ENCODE measurements around the gene SPINK4. TPM values are rescaled to one million over a fixed set of nuclear protein-coding genes. Genes with fewer than 3 reads are reported as not detected.

Gene SPINK4
- total RNA-seq, 1 donor, result not detected

DNA sequence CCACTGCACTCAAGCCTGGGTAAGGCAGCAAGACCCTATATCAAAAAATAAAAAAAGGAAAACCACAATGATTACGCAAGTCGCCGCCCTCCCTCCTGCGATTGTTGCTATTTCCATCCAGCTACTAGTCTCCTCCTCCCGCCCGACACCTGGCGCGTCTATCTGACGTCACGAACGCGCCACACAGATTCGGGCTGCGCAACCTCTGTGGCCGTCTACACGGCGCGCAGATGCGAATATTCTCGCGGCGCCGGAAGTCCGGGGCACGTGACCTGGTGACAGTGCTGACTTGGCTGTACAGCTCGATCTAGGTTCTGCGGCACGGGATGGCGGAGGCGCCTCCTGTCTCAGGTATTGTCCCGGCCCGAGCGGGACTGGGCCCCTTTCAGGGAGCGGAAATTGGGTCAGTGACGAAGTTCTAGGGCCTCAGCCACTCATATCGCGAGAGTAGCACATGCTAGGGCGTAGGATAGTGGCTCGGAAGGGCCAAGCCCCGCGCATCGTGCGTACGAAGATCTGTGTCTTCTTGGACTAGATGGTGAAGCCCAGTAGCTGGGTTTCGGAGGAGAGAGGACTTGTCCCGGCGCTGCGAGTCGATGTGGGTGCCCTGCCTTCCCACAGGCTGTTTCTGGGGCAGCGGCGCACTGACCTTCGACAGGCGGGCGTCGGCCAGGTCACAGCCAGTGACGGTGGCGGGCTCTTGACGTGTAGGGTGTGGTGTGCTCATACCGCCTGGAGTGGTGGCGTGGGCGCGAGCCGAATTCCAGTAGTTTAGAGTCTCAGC is 50.5 kb downstream of the SPINK4 start, which contains the start of gene NFX1:
NFX1 (plus strand) TSS at position 270 of the 784 bp plus-strand sequence; CDS start at position 327, 57 bp downstream.
- peak within 1 kb of the TSS; percentile 91 for H3K4me3 ChIP-seq (ENCODE audit: low read depth, low read length)
- TF ChIP-seq, protein P1, sequence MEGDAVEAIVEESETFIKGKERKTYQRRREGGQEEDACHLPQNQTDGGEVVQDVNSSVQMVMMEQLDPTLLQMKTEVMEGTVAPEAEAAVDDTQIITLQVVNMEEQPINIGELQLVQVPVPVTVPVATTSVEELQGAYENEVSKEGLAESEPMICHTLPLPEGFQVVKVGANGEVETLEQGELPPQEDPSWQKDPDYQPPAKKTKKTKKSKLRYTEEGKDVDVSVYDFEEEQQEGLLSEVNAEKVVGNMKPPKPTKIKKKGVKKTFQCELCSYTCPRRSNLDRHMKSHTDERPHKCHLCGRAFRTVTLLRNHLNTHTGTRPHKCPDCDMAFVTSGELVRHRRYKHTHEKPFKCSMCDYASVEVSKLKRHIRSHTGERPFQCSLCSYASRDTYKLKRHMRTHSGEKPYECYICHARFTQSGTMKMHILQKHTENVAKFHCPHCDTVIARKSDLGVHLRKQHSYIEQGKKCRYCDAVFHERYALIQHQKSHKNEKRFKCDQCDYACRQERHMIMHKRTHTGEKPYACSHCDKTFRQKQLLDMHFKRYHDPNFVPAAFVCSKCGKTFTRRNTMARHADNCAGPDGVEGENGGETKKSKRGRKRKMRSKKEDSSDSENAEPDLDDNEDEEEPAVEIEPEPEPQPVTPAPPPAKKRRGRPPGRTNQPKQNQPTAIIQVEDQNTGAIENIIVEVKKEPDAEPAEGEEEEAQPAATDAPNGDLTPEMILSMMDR (IDR thresholded peaks at IDR 0.05; ENCODE audit: insufficient read depth, low read depth, low read length), result no peak
- peak; percentile 99 for DNase-seq (ENCODE audit: low read depth)

DNA sequence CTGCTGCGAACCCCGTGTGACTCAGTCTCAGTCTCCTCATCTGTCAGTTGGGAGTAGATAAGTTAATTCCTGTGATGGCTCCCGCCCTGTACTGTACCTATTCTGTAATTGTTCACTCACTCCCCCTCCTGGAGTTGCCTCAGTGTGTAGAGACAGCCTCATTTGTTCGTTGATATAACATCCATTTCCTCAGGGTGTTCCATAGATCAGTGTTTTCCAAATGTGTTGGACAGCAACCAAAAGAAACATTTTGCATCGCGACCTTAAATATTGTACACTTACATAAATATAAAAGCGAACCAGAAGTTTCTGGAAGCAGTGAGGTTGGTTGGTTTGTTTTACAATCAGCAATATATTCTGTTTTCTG is 51.0 kb downstream of the SPINK4 start:
- DNase-seq (ENCODE audit: low read depth), result no peak
- TF ChIP-seq, protein P1 (IDR thresholded peaks at IDR 0.05; ENCODE audit: insufficient read depth, low read depth, low read length), result no peak
- peak overlapping the region; percentile 91 for H3K4me3 ChIP-seq (ENCODE audit: low read depth, low read length)

DNA sequence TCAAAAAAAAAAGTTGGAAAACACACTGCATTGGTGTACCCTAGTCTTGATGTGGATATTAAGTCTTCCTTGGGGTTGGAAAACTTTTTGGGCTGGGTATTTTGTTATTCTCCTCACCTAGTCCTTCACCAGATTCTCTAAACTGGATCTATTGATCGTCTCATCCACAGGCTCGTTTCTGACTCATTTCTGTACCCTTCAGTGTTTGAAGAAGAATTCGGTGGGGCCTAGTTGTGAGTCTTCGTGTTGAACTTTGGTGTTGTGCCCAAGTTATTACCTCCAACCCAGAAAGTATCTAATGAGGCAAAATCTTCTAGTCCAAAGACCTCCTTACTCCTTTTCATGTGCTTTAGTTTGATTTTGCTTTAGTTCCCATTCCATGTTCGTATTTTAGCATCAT is 51.9 kb downstream of the SPINK4 start:
- DNase-seq (ENCODE audit: low read depth), result no peak
- no peak overlapping the region for H3K4me3 ChIP-seq (ENCODE audit: low read depth, low read length)
- TF ChIP-seq, protein P1 (IDR thresholded peaks at IDR 0.05; ENCODE audit: insufficient read depth, low read depth, low read length), result no peak

DNA sequence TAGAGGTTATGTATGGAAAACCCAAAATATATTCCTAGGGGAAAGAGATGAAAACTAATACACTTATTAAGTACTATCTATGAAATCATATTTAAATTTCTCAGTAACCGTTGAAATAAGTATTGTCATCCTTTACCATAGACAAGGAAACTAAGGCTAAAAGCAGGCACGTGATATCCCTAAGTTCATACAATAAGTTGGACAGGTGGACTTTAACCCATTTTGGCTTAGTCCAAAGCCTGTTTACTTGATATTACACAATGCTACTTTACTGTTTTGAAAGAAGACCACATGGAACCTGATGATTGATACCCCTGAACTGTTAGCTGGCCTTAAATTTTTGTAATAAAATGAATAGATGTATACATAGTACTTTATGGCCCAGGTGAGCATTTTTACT is 53.8 kb downstream of the SPINK4 start:
- no peak overlapping the region for H3K4me3 ChIP-seq (ENCODE audit: low read depth, low read length)
- TF ChIP-seq, protein P1 (IDR thresholded peaks at IDR 0.05; ENCODE audit: insufficient read depth, low read depth, low read length), result no peak
- DNase-seq (ENCODE audit: low read depth), result no peak

DNA sequence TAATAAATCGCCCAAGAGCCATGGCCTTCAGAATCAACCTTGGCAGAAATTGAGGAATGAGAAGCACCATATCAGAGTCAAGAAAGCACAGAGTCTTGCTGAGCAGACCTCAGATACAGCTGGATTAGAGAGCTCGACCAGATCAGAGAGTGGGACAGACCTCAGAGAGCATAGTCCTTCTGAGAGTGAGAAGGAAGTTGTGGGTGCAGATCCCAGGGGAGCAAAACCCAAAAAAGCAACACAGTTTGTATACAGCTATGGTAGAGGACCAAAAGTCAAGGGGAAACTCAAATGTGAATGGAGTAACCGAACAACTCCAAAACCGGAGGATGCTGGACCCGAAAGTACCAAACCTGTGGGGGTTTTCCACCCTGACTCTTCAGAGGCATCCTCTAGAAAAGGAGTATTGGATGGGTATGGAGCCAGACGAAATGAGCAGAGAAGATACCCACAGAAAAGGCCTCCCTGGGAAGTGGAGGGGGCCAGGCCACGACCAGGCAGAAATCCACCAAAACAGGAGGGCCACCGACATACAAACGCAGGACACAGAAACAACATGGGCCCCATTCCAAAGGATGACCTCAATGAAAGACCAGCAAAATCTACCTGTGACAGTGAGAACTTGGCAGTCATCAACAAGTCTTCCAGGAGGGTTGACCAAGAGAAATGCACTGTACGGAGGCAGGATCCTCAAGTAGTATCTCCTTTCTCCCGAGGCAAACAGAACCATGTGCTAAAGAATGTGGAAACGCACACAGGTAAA is 54.9 kb downstream of the SPINK4 start:
- no peak overlapping the region for H3K4me3 ChIP-seq (ENCODE audit: low read depth, low read length)
- no peak for DNase-seq (ENCODE audit: low read depth)
- TF ChIP-seq, protein P1 (IDR thresholded peaks at IDR 0.05; ENCODE audit: insufficient read depth, low read depth, low read length), result no peak

DNA sequence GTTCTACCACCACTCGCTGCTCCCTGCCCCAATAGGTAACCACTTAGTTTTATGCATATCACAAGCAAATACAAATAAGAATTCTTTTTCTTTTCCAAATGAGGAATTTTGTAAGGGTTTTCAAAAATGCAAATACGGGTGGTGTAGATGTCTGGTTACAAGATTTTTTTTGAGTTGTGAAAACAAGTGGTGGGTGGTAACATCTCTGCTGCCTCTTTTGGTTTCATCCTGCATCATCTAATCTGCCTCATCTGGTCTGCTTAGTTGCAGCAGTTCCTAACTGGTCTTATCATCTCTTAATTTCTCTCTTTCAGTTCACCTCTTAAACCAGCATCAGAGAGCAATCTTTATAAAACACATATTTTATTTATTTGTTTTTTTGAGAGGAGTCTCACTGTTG is 55.6 kb downstream of the SPINK4 start:
- no peak overlapping the region for H3K4me3 ChIP-seq (ENCODE audit: low read depth, low read length)
- TF ChIP-seq, protein P1 (IDR thresholded peaks at IDR 0.05; ENCODE audit: insufficient read depth, low read depth, low read length), result no peak
- no peak for DNase-seq (ENCODE audit: low read depth)

All from fibroblast of villous mesenchyme (primary cell).